ENCODE measurements around the gene SPTB.
A peak's percentile ranks its signal among the peaks of the same experiment; 100 is the strongest.

Gene SPTB

GRCh38 chr14:64760916-64761315, 118.8 kb downstream of the SPTB start:
- H3K9ac ChIP-seq, result no peak overlapping the region
- no peaks in the 10 kb centered on the region for H3K27me3 ChIP-seq (ENCODE audit: control insufficient read depth, insufficient read depth, low read length)
- no peaks in the 10 kb centered on the region for H3K36me3 ChIP-seq (ENCODE audit: control insufficient read depth, insufficient read depth, low read length)
- H3K79me2 ChIP-seq, result no peaks in the 10 kb centered on the region
- no peaks in the 10 kb centered on the region for H3K9me3 ChIP-seq (ENCODE audit: control insufficient read depth, low read length)
- H3K4me1 ChIP-seq, result peaks cover 44% of the 10 kb centered on the region
- no peak overlapping the region for H2AFZ ChIP-seq
- peak overlapping the region; percentile 66 for H3K27ac ChIP-seq
- no peak for TF ChIP-seq CTCF (IDR thresholded peaks at IDR 0.05)
- no peak overlapping the region for H3K4me2 ChIP-seq (ENCODE audit: low read length)
- H3K4me3 ChIP-seq (ENCODE audit: low read depth, low read length), result no peak overlapping the region

GRCh38 chr14:64760146-64760755, 119.5 kb downstream of the SPTB start:
- Histone ChIP-seq H3K9ac (no peak overlapping the region), H2AFZ (no peak overlapping the region), H3K79me2 (no peaks in the 10 kb centered on the region), H3K36me3 (ENCODE audit: control insufficient read depth, insufficient read depth, low read length) (no peaks in the 10 kb centered on the region), H3K27me3 (ENCODE audit: control insufficient read depth, insufficient read depth, low read length) (no peaks in the 10 kb centered on the region), H3K27ac (no peak overlapping the region), H3K9me3 (ENCODE audit: control insufficient read depth, low read length) (no peaks in the 10 kb centered on the region), H3K4me1 (peaks cover 49% of the 10 kb centered on the region), H3K4me2 (ENCODE audit: low read length) (no peak overlapping the region), H3K4me3 (ENCODE audit: low read depth, low read length) (no peak overlapping the region)
- peak; percentile 58 for TF ChIP-seq CTCF (IDR thresholded peaks at IDR 0.05)

GRCh38 chr14:64759555-64759938, 120.2 kb downstream of the SPTB start:
- peaks cover 49% of the 10 kb centered on the region for H3K4me1 ChIP-seq
- no peak overlapping the region for H3K27ac ChIP-seq
- H3K79me2 ChIP-seq, result no peaks in the 10 kb centered on the region
- H3K9ac ChIP-seq, result no peak overlapping the region
- no peak overlapping the region for H2AFZ ChIP-seq
- no peaks in the 10 kb centered on the region for H3K36me3 ChIP-seq (ENCODE audit: control insufficient read depth, insufficient read depth, low read length)
- no peak overlapping the region for H3K4me2 ChIP-seq (ENCODE audit: low read length)
- no peaks in the 10 kb centered on the region for H3K9me3 ChIP-seq (ENCODE audit: control insufficient read depth, low read length)
- H3K27me3 ChIP-seq (ENCODE audit: control insufficient read depth, insufficient read depth, low read length), result no peaks in the 10 kb centered on the region
- no peak overlapping the region for H3K4me3 ChIP-seq (ENCODE audit: low read depth, low read length)
- TF ChIP-seq CTCF (IDR thresholded peaks at IDR 0.05), result no peak

GRCh38 chr14:64758691-64759554, 120.8 kb downstream of the SPTB start:
- Histone ChIP-seq H3K36me3 (ENCODE audit: control insufficient read depth, insufficient read depth, low read length) (no peaks in the 10 kb centered on the region), H3K9ac (no peak overlapping the region), H3K4me3 (ENCODE audit: low read depth, low read length) (no peak overlapping the region), H3K27ac (no peak overlapping the region), H3K27me3 (ENCODE audit: control insufficient read depth, insufficient read depth, low read length) (no peaks in the 10 kb centered on the region), H3K4me2 (ENCODE audit: low read length) (no peak overlapping the region), H3K4me1 (peaks cover 49% of the 10 kb centered on the region), H3K79me2 (no peaks in the 10 kb centered on the region), H3K9me3 (ENCODE audit: control insufficient read depth, low read length) (no peaks in the 10 kb centered on the region), H2AFZ (no peak overlapping the region)
- no peak for TF ChIP-seq CTCF (IDR thresholded peaks at IDR 0.05)

All from parathyroid adenoma (tissue), 2 donors.